Osteocyte (in vitro differentiated cells): ENCODE data around the gene ZDHHC11B. TPM values are rescaled to one million over a fixed set of nuclear protein-coding genes. Genes with fewer than 3 reads are reported as not detected.
"Not testable (repeated sequence)": the region's sequence is repeated elsewhere in the genome, so short reads cannot be mapped to it uniquely, and the experiment has no call there.

Source experiments
- DNase-seq: peaks from one replicate; pipeline ENCODE4 v3.0.0; 2021; ENCODE audit warnings: mixed read lengths; ENCODE audit not compliant: unreplicated experiment; ENCODE audit errors: extremely low spot score
- H3K27ac Mint-ChIP-seq: one replicate; pipeline ENCODE4 v1.8.0; 2021; ENCODE audit warnings: mild to moderate bottlenecking, mixed read lengths; ENCODE audit not compliant: unreplicated experiment
- H3K27me3 Mint-ChIP-seq: one replicate; pipeline ENCODE4 v1.8.0; 2021; ENCODE audit warnings: mixed read lengths; ENCODE audit not compliant: unreplicated experiment
- H3K36me3 Mint-ChIP-seq: one replicate; pipeline ENCODE4 v1.8.0; 2021; ENCODE audit warnings: mixed read lengths; ENCODE audit not compliant: unreplicated experiment
- H3K4me1 Mint-ChIP-seq: one replicate; pipeline ENCODE4 v1.8.0; 2021; ENCODE audit warnings: mixed read lengths; ENCODE audit not compliant: unreplicated experiment
- H3K4me3 Mint-ChIP-seq: one replicate; pipeline ENCODE4 v1.8.0; 2021; ENCODE audit warnings: mild to moderate bottlenecking, moderate library complexity, mixed read lengths; ENCODE audit not compliant: unreplicated experiment
- H3K9me3 Mint-ChIP-seq: one replicate; pipeline ENCODE4 v1.8.0; 2021; ENCODE audit warnings: mixed read lengths; ENCODE audit not compliant: unreplicated experiment
- CTCF ChIP-seq: fragments of 200-600 bp; sonication (generic); IDR thresholded peaks from 2 replicates; pipeline ENCODE4 v1.5.0; 2021; ENCODE audit warnings: antibody characterized with exemption, mild to moderate bottlenecking, moderate library complexity
- total RNA-seq: library from RNA; stranded (reverse); gene quantifications from 2 replicates; pipeline ENCODE4 v1.2.1, GENCODE V29; 2021

ZDHHC11B gene
- total RNA-seq, 1 donor from 2014 or later = not detected

- Mint-ChIP-seq H3K27ac (no peak overlapping the region), H3K9me3 (no peaks in the 10 kb centered on the region), H3K36me3 (no peaks in the 10 kb centered on the region), H3K4me1 (no peaks in the 10 kb centered on the region), H3K27me3 (no peaks in the 10 kb centered on the region), H3K4me3 (no peak overlapping the region)
- no peak for DNase-seq
- TF ChIP-seq CTCF = no peak
Measured at GRCh38 chr5:684751-685216, 99.7 kb downstream of the ZDHHC11B start.

DNA sequence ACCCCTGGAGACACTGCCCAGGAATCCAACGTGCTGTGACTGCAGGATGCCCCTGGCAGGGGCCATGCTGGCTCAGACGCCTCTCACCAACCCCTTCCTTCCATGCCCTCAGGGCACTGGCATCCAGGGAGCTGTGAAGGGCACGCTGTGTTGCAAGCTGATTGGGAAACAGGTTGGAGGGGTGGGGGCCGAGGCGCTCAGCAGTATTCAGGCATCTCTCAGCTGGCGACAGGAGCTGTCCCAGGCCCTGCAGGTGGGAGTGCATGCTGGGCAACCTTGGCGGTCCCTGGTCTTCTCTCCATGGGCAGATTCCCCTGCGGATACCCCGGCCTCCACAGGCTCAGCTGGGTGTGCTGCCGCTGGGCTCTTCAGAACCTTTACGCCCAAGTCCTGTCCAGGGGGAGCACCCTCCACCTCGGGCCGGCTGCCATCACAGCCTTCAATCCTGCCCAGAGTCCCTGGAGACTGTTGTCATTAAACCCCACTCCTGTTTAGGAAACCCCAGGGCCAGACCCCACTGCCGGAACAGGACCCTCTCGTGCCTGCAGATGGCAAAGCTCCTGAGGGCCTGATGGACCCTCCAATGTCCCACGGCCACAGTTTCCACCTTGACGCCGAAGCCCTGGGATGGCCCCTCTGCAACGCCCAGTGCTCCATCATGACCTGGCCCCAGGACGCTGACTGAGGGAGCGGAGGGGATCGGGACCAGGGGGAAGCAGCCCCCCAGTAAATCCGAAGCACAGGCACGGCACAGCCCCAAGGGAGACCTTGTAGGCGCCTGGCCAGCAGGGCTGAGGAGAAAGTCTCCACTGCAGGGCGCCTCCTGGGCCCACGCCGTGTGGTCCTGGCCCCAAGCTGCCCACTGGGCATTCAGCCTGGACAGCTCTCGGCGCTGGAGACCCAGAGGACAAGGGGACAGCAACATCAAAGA, 100.7 kb downstream of the ZDHHC11B start:
- no peak for TF ChIP-seq CTCF
- no peak overlapping the region for H3K27ac Mint-ChIP-seq
- no peaks in the 10 kb centered on the region for H3K9me3 Mint-ChIP-seq
- peak; percentile 84 for DNase-seq
- no peaks in the 10 kb centered on the region for H3K36me3 Mint-ChIP-seq
- no peaks in the 10 kb centered on the region for H3K4me1 Mint-ChIP-seq
- no peaks in the 10 kb centered on the region for H3K27me3 Mint-ChIP-seq
- H3K4me3 Mint-ChIP-seq = no peak overlapping the region

DNA sequence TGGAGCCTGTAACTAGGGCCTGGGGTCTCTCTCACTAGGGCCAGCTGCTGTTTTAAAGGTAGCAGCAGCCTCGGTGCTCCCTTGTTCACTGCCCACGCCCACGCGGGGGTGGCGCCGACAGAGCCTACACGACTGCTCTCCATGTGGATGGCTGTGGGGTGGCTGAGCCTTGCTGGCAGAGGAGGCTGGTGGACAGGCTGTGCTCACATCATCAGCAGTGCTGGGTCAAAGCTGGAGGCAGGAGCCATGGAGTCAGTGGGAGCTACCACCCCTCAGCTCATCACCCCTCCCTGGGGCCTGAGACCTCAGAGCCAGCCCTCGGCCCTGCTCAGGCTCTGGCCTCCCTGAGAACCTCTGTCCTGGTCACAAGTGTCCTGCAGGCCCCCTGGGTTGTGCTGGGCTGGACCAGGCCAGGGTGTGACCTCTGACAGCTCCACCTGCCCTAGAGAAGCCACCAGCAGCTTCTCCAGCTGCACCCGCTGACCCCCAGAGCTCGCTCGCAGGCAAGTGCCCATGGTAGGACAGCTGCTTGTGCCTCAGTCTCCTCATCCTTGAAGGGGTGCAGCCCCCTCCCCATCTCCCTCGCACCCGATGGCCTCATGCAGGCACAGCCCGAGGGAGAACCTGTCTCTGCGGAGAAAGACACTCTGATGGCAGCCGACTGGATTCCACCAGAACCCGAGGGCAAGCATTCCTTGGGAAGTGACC, 101.7 kb downstream of the ZDHHC11B start:
- peak; percentile 76 for DNase-seq
- H3K27ac Mint-ChIP-seq, H3K4me1 Mint-ChIP-seq, H3K36me3 Mint-ChIP-seq, H3K9me3 Mint-ChIP-seq, H3K4me3 Mint-ChIP-seq, H3K27me3 Mint-ChIP-seq: not testable (repeated sequence)

- H3K4me3 Mint-ChIP-seq, H3K4me1 Mint-ChIP-seq, H3K9me3 Mint-ChIP-seq, H3K27ac Mint-ChIP-seq, H3K27me3 Mint-ChIP-seq, H3K36me3 Mint-ChIP-seq: not testable (repeated sequence)
- peak; percentile 78 for DNase-seq
Measured at GRCh38 chr5:682216-682615, 102.3 kb downstream of the ZDHHC11B start.

- not testable (repeated sequence) for H3K27me3 Mint-ChIP-seq, H3K9me3 Mint-ChIP-seq, H3K4me3 Mint-ChIP-seq, H3K36me3 Mint-ChIP-seq, H3K4me1 Mint-ChIP-seq, H3K27ac Mint-ChIP-seq
- DNase-seq = peak; percentile 76
Measured at GRCh38 chr5:681317-682191, 103.0 kb downstream of the ZDHHC11B start.

- H3K4me1 Mint-ChIP-seq, H3K27me3 Mint-ChIP-seq, H3K36me3 Mint-ChIP-seq, H3K27ac Mint-ChIP-seq, H3K9me3 Mint-ChIP-seq, H3K4me3 Mint-ChIP-seq, DNase-seq: not testable (repeated sequence)
Measured at GRCh38 chr5:680836-681235, 103.7 kb downstream of the ZDHHC11B start.

DNA sequence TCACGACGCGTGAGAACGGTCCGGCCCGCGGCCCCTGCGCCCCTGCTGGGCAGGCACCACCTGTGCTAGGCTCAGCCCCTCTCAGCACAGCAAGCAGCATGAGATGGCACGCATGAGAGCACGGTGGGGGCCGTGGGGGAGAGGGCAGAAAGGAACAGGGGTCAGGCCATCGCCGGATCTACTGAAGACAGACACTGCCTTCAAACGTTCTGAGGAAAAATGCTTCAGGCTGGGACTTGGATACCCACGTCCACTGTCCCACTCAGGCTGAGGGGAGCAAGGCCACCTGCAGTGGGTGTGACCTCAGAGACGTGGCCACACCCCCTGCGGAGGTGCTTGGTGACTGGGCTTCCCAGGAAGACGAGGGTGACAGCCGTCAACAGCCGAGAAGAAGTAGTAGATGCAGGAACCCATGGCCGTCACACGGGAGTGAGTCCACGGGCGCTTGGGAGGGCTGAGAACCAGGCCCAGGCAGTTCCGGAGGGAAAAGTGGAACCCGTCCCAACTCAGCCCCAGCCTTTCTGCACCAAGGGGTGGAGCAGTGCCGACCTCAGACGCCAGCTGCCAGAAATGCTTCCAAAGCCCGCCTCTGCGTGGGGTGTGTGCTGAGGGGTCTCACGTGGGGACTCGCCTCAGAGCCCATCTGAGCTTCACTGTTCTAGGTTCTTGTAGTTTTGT, 104.3 kb downstream of the ZDHHC11B start:
- not testable (repeated sequence) for H3K27me3 Mint-ChIP-seq, H3K36me3 Mint-ChIP-seq

DNA sequence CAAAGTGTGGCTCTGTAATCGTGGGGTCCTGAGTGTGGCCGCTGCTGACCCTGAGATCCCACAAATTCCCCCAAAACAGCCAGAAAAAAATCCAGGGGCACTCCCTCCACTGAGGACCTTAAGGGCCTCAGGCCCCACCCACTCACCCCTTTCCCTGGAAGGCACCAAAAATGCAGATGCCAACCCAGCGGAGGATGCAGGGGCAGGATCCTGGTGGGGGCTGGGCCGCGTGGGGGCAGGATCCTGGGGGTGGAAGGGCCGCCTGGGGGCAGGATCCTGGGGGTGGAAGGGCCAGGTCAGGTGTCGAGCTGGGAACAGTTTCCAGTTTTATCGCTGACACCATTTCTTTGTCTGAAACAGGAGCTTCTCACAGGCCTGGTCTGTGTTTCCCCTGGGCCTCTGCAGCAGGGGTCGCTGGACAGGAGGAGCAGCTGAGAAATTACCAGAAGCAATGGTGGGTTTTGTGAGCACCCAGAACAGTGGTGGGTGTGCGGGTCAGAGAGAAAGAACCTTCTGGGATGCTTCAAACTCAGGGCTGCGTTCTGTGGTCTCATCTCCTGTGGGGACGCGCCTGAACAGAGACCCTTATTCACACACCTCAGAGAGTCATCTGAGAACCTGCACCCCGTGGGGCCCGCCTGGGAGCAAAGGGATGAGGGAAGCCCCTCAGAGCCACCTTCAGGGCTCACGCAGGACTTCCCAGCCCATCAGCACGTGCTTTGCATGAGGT, 105.2 kb downstream of the ZDHHC11B start:
- H3K9me3 Mint-ChIP-seq, H3K4me3 Mint-ChIP-seq, DNase-seq, H3K4me1 Mint-ChIP-seq, H3K27me3 Mint-ChIP-seq, H3K36me3 Mint-ChIP-seq, H3K27ac Mint-ChIP-seq: not testable (repeated sequence)

More for the DNA sequence above, 104.3 kb downstream of the ZDHHC11B start:
- not testable (repeated sequence) for H3K4me3 Mint-ChIP-seq, H3K9me3 Mint-ChIP-seq, H3K4me1 Mint-ChIP-seq, H3K27ac Mint-ChIP-seq, DNase-seq

GRCh38 chr5:678521-678920, 106.0 kb downstream of the ZDHHC11B start:
- H3K36me3 Mint-ChIP-seq, H3K4me3 Mint-ChIP-seq, H3K4me1 Mint-ChIP-seq, H3K9me3 Mint-ChIP-seq, H3K27ac Mint-ChIP-seq, H3K27me3 Mint-ChIP-seq: not testable (repeated sequence)
- peak; percentile 85 for DNase-seq
